ENCODE data around the gene SPDEF.

DNA sequence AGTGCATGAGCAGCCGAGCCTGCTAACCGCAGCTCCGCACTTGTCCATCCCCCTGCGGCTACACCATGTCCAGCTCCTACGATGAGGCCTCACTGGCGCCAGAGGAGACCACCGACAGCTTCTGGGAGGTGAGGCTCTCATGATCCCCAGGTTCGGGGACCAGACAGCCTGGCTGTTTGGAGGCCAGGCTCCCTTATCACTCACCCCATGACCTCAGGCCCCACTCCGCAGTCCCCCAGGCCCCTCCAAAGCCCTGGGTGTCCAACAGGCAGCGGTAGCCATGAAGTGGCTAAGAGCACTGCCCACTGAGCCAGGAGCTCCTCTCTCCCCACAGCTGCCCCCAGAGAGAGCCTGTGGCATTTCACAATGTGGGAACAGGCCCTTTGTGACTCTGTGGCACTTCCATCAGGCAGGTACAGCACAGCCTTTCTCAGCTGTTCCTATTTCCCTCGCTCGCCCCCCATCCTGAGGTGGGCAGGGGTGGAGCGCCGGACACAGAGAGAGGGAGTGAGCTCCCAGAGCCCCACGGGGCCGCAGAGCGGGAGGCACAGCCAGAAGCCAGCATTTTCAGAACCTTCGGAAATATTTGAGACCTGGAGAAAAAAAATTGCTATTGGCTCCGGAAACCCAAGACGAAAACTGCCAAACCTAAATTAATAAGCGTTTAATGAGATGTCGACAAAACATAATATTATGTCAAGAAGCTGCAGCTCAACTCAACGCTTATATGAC is 29.7 kb downstream of the SPDEF start:
- TF ChIP-seq, protein P1, sequence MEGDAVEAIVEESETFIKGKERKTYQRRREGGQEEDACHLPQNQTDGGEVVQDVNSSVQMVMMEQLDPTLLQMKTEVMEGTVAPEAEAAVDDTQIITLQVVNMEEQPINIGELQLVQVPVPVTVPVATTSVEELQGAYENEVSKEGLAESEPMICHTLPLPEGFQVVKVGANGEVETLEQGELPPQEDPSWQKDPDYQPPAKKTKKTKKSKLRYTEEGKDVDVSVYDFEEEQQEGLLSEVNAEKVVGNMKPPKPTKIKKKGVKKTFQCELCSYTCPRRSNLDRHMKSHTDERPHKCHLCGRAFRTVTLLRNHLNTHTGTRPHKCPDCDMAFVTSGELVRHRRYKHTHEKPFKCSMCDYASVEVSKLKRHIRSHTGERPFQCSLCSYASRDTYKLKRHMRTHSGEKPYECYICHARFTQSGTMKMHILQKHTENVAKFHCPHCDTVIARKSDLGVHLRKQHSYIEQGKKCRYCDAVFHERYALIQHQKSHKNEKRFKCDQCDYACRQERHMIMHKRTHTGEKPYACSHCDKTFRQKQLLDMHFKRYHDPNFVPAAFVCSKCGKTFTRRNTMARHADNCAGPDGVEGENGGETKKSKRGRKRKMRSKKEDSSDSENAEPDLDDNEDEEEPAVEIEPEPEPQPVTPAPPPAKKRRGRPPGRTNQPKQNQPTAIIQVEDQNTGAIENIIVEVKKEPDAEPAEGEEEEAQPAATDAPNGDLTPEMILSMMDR (IDR thresholded peaks at IDR 0.05) = no peak
- TF ChIP-seq POLR2AphosphoS5 (IDR thresholded peaks at IDR 0.05) = no peak
- no peak for TF ChIP-seq POLR2A (IDR thresholded peaks at IDR 0.05)

Data from sigmoid colon (tissue), 4 donors.